ENCODE results near the gene RMI1.
A peak's percentile ranks its signal among the peaks of the same experiment; 100 is the strongest.

The RMI1 gene

GRCh38 chr9:83978992-83979811 is 1.4 kb upstream of the RMI1 start:
- peak overlapping the region; percentile 55 for H3K4me3 ChIP-seq (ENCODE audit: low read length)
- TF ChIP-seq CTCF (IDR thresholded peaks at IDR 0.05; ENCODE audit: insufficient read depth, low read depth, low read length, missing control alignments): no peak
- peak; percentile 81 for DNase-seq (ENCODE audit: low read depth)

GRCh38 chr9:83979812-83980394 is 702 bp upstream of the RMI1 start, which contains the start of gene HNRNPK:
Gene HNRNPK, minus strand, starts transcription at chr9:83980215. Its CDS starts 1,963 bp downstream, at chr9:83978252.
- DNase-seq (ENCODE audit: low read depth): peak; percentile 99
- no peak for TF ChIP-seq CTCF (IDR thresholded peaks at IDR 0.05; ENCODE audit: insufficient read depth, low read depth, low read length, missing control alignments)
- peak within 1 kb of the TSS; percentile 55 for H3K4me3 ChIP-seq (ENCODE audit: low read length)

- peak overlapping the region; percentile 55 for H3K4me3 ChIP-seq (ENCODE audit: low read length)
- TF ChIP-seq CTCF (IDR thresholded peaks at IDR 0.05; ENCODE audit: insufficient read depth, low read depth, low read length, missing control alignments): no peak
- peak; percentile 93 for DNase-seq (ENCODE audit: low read depth)
Measured at GRCh38 chr9:83981126-83981871, 694 bp downstream of the RMI1 start.

- DNase-seq (ENCODE audit: low read depth): no peak
- no peak overlapping the region for H3K4me3 ChIP-seq (ENCODE audit: low read length)
- no peak for TF ChIP-seq CTCF (IDR thresholded peaks at IDR 0.05; ENCODE audit: insufficient read depth, low read depth, low read length, missing control alignments)
Measured at GRCh38 chr9:83986195-83986594, 5.6 kb downstream of the RMI1 start.

GRCh38 chr9:83986765-83987401 is 6.3 kb downstream of the RMI1 start:
- DNase-seq (ENCODE audit: low read depth): peak; percentile 71
- no peak for TF ChIP-seq CTCF (IDR thresholded peaks at IDR 0.05; ENCODE audit: insufficient read depth, low read depth, low read length, missing control alignments)

GRCh38 chr9:83987402-83987791 is 6.8 kb downstream of the RMI1 start:
- DNase-seq (ENCODE audit: low read depth): no peak
- no peak overlapping the region for H3K4me3 ChIP-seq (ENCODE audit: low read length)
- TF ChIP-seq CTCF (IDR thresholded peaks at IDR 0.05; ENCODE audit: insufficient read depth, low read depth, low read length, missing control alignments): no peak

More at GRCh38 chr9:83986765-83987401, 6.3 kb downstream of the RMI1 start:
- H3K4me3 ChIP-seq (ENCODE audit: low read length): no peak overlapping the region

All from epithelial cell of esophagus (primary cell).